CD4-positive, alpha-beta T cell treated with Interleukin-4 for 4 hours (primary cell): ENCODE measurements around the gene NME9.
"Not testable (repeated sequence)": the region's sequence is repeated elsewhere in the genome, so short reads cannot be mapped to it uniquely, and the experiment has no call there.

Experiments
- DNase-seq: peaks from one replicate; pipeline ENCODE4 v3.0.0-alpha.2; 2020

Gene NME9

GRCh38 chr3:138329127-138329983 is at the start of gene NME9:
Gene NME9, minus strand, starts transcription at chr3:138329851. Its CDS starts 516 bp downstream, at chr3:138329335.
- peak; percentile 94 for DNase-seq

- DNase-seq = no peak
Observed at GRCh38 chr3:138378990-138379389, 49.3 kb upstream of the NME9 start.

GRCh38 chr3:138378331-138378730 is 48.7 kb upstream of the NME9 start:
- DNase-seq = no peak

GRCh38 chr3:138377804-138378203 is 48.2 kb upstream of the NME9 start:
- no peak for DNase-seq

- not testable (repeated sequence) for DNase-seq
Observed at GRCh38 chr3:138377212-138377611, 47.6 kb upstream of the NME9 start.

GRCh38 chr3:138376663-138377062 is 47.0 kb upstream of the NME9 start:
- no peak for DNase-seq

- DNase-seq = no peak
Observed at GRCh38 chr3:138375447-138375846, 45.8 kb upstream of the NME9 start.

- DNase-seq = no peak
Observed at GRCh38 chr3:138374573-138375134, 45.0 kb upstream of the NME9 start.

GRCh38 chr3:138373736-138374094 is 44.1 kb upstream of the NME9 start:
- no peak for DNase-seq

- no peak for DNase-seq
Observed at GRCh38 chr3:138373087-138373735, 43.6 kb upstream of the NME9 start.

- peak; percentile 3 for DNase-seq
Observed at GRCh38 chr3:138371070-138371965, 41.7 kb upstream of the NME9 start.

GRCh38 chr3:138370321-138370720 is 40.7 kb upstream of the NME9 start:
- no peak for DNase-seq

GRCh38 chr3:138369151-138369900 is 39.7 kb upstream of the NME9 start:
- DNase-seq = no peak

GRCh38 chr3:138367911-138368310 is 38.3 kb upstream of the NME9 start:
- DNase-seq = peak; percentile 4

- DNase-seq = no peak
Observed at GRCh38 chr3:138367326-138367850, 37.7 kb upstream of the NME9 start.

- no peak for DNase-seq
Observed at GRCh38 chr3:138366006-138366759, 36.5 kb upstream of the NME9 start.

GRCh38 chr3:138365253-138365555 is 35.6 kb upstream of the NME9 start:
- DNase-seq = no peak

- no peak for DNase-seq
Observed at GRCh38 chr3:138364356-138365252, 35.0 kb upstream of the NME9 start.

- DNase-seq = no peak
Observed at GRCh38 chr3:138363322-138363721, 33.7 kb upstream of the NME9 start.

- DNase-seq = no peak
Observed at GRCh38 chr3:138362538-138362937, 32.9 kb upstream of the NME9 start.
